Liver (tissue), 9 donors: Measurements from ENCODE around the gene EFNA2. TPM values are rescaled to one million over a fixed set of nuclear protein-coding genes. Genes with fewer than 3 reads are reported as not detected.

ENCODE experiments used
- DNase-seq: peaks from one replicate; pipeline ENCODE4 v3.0.0-alpha.2; 2017; ENCODE audit warnings: low spot score
- H3K27ac ChIP-seq, 2 donors: one replicate each; pipeline ENCODE4 v1.7.0; 2013; ENCODE audit warnings: inconsistent platforms in 2 of 2, low read length in 2 of 2, control low read depth in 1 of 2, low read depth in 1 of 2, mild to moderate bottlenecking in 1 of 2
- H3K27me3 ChIP-seq, 4 donors: one replicate each; pipeline versions ENCODE4 v1.6.1 to v1.7.0; 2013; ENCODE audit warnings: low read length in 3 of 4, inconsistent platforms in 1 of 4, mild to moderate bottlenecking in 1 of 4, moderate library complexity in 1 of 4; ENCODE audit not compliant: control insufficient read depth in 4 of 4, insufficient read depth in 4 of 4
- H3K36me3 ChIP-seq, 4 donors: one replicate each; pipeline versions ENCODE4 v1.6.1 to v1.7.0; 2013; ENCODE audit warnings: low read length in 3 of 4, mild to moderate bottlenecking in 3 of 4, low read depth in 1 of 4, moderate library complexity in 1 of 4; ENCODE audit not compliant: control insufficient read depth in 4 of 4, insufficient read depth in 3 of 4
- H3K4me1 ChIP-seq, 4 donors: one replicate each; pipeline versions ENCODE4 v1.6.1 to v1.7.0; 2013; ENCODE audit warnings: low read length in 3 of 4, mild to moderate bottlenecking in 3 of 4, moderate library complexity in 1 of 4; ENCODE audit not compliant: control insufficient read depth in 4 of 4, insufficient read depth in 4 of 4
- H3K4me3 ChIP-seq, 3 donors: one replicate each; pipeline versions ENCODE4 v1.6.1 to v1.7.0; 2013; ENCODE audit warnings: low read length in 3 of 3, control low read depth in 1 of 3, low read depth in 1 of 3, mild to moderate bottlenecking in 1 of 3
- H3K9ac ChIP-seq, 2 donors: one replicate each; pipeline ENCODE4 v1.7.0; 2013; ENCODE audit warnings: low read length in 2 of 2, mild to moderate bottlenecking in 2 of 2, moderate library complexity in 2 of 2, control low read depth in 1 of 2, low read depth in 1 of 2
- H3K9me3 ChIP-seq, 4 donors: one replicate each; pipeline versions ENCODE4 v1.6.1 to v1.7.0; 2013; ENCODE audit warnings: low read length in 3 of 4; ENCODE audit not compliant: control insufficient read depth in 4 of 4
- ATF3 ChIP-seq: IDR thresholded peaks from 2 replicates; pipeline ENCODE4 v1.6.1; 2016; ENCODE audit warnings: antibody characterized with exemption
- FOXA1 ChIP-seq: IDR thresholded peaks from 2 replicates; pipeline ENCODE4 v1.6.1; 2016; ENCODE audit warnings: antibody characterized with exemption
- GABPA ChIP-seq, 2 donors: IDR thresholded peaks in 1 of 2; conservative IDR thresholded peaks in 1 of 2; 2 replicates each; pipeline ENCODE4 v1.6.1; 2016; ENCODE audit warnings: antibody characterized with exemption in 2 of 2, mild to moderate bottlenecking in 1 of 2, moderate library complexity in 1 of 2
- HNF4A ChIP-seq, 2 donors: conservative IDR thresholded peaks; 2 replicates each; pipeline ENCODE4 v1.6.1; 2016; ENCODE audit warnings: antibody characterized with exemption in 2 of 2, mild to moderate bottlenecking in 2 of 2
- MAX ChIP-seq: IDR thresholded peaks from 2 replicates; pipeline ENCODE4 v1.6.1; 2016; ENCODE audit warnings: antibody characterized with exemption
- NR2F2 ChIP-seq: IDR thresholded peaks from 2 replicates; pipeline ENCODE4 v1.6.1; 2016; ENCODE audit warnings: antibody characterized with exemption
- REST ChIP-seq: IDR thresholded peaks from 2 replicates; pipeline ENCODE4 v1.6.1; 2016; ENCODE audit warnings: antibody characterized with exemption, mild to moderate bottlenecking
- RXRA ChIP-seq, 2 donors: IDR thresholded peaks; 2 replicates each; pipeline ENCODE4 v1.6.1; 2017 to 2018; ENCODE audit warnings: antibody characterized with exemption in 2 of 2, mild to moderate bottlenecking in 1 of 2
- SP1 ChIP-seq: IDR thresholded peaks from 2 replicates; pipeline ENCODE4 v1.6.1; 2018; ENCODE audit warnings: antibody characterized with exemption, mild to moderate bottlenecking
- YY1 ChIP-seq: IDR thresholded peaks from 2 replicates; pipeline ENCODE4 v1.6.1; 2016; ENCODE audit warnings: antibody characterized with exemption, mild to moderate bottlenecking
- ZBTB33 ChIP-seq: IDR thresholded peaks from 2 replicates; pipeline ENCODE4 v1.6.1; 2016; ENCODE audit warnings: antibody characterized with exemption
- WGBS: extraction: QIAGEN DNeasy Blood & Tissue Kit; methylation state at CpG from one replicate; pipeline ENCODE4 v1.1.7; 2013; 5-methylcytosine and 5-hydroxymethylcytosine counted together
- polyA plus RNA-seq, 2 donors: library from polyadenylated mRNA; stranded (reverse) in 1 of 2; unstranded in 1 of 2; fragments of 200-250 nt in 1 of 2; fragments of >200 nt in 1 of 2; fragmentation: Nextera tagmentation in 1 of 2; extraction: Ambion mirVana in 1 of 2; gene quantifications; one replicate each; pipeline versions ENCODE4 v1.2.1 to v1.2.3, GENCODE V29; 2013 to 2015
- total RNA-seq, 2 donors: library from RNA; depleted of rRNA; stranded (reverse); fragments of >200 nt; gene quantifications; one replicate each; pipeline ENCODE4 v1.2.3, GENCODE V29; 2014
- TF ChIP-seq, protein P1 (sequence below): fragments of 150-350 bp; IDR thresholded peaks from 2 replicates; pipeline ENCODE4 v1.5.1; 2017; ENCODE audit warnings: improper control_type of control experiment, low read depth, low read length; ENCODE audit not compliant: missing input control
- donor health status: healthy.
- donor health status: healthy.
- donor health status: healthy.
- donor health status: healthy.
- donor health status: healthy.

The EFNA2 gene
- total and polyA plus RNA-seq, 4 donors: 0.98 to 9.8 (median 4.3) TPM

GRCh38 chr19:1273263-1274041 is 12.2 kb upstream of the EFNA2 start:
- Histone ChIP-seq H3K9ac (no peak overlapping the region), H3K4me3 (no peak overlapping the region), H3K4me1 (peaks cover 27 to 69% (median 62%) of the 10 kb centered on the region in 4 donors), H3K36me3 (peaks cover 17 to 28% (median 21%) of the 10 kb centered on the region in 4 donors), H3K27ac (peak overlapping the region; percentile 44 to 63), H3K9me3 (no peaks in the 10 kb centered on the region), H3K27me3 (no peaks in the 10 kb centered on the region)
- no peak for DNase-seq
- WGBS: 58% methylated on average over 25 of the region's 25 CpGs
- no peak for TF ChIP-seq FOXA1
- TF ChIP-seq NR2F2: no peak
- TF ChIP-seq ZBTB33: no peak
- TF ChIP-seq MAX: peak; percentile 41
- TF ChIP-seq REST: no peak
- no peak for TF ChIP-seq ATF3
- TF ChIP-seq, protein P1, sequence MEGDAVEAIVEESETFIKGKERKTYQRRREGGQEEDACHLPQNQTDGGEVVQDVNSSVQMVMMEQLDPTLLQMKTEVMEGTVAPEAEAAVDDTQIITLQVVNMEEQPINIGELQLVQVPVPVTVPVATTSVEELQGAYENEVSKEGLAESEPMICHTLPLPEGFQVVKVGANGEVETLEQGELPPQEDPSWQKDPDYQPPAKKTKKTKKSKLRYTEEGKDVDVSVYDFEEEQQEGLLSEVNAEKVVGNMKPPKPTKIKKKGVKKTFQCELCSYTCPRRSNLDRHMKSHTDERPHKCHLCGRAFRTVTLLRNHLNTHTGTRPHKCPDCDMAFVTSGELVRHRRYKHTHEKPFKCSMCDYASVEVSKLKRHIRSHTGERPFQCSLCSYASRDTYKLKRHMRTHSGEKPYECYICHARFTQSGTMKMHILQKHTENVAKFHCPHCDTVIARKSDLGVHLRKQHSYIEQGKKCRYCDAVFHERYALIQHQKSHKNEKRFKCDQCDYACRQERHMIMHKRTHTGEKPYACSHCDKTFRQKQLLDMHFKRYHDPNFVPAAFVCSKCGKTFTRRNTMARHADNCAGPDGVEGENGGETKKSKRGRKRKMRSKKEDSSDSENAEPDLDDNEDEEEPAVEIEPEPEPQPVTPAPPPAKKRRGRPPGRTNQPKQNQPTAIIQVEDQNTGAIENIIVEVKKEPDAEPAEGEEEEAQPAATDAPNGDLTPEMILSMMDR: no peak
- peak; percentile 69 to 77 for TF ChIP-seq RXRA (IDR thresholded peaks at IDR 0.05)
- no peak for TF ChIP-seq GABPA (IDR thresholded peaks at IDR 0.05 in 1 of 2, conservative IDR thresholded peaks at IDR 0.05 in 1 of 2)
- TF ChIP-seq SP1: peak; percentile 49
- peak; percentile 10 to 49 for TF ChIP-seq HNF4A (conservative IDR thresholded peaks at IDR 0.05)
- TF ChIP-seq YY1: peak; percentile 14
